Neural progenitor cell (in vitro differentiated cells): Measurements from ENCODE around the gene MAPK13.

Experiments used
- EZH2 ChIP-seq: fragments of 200-600 bp; sonication (generic); IDR thresholded peaks from 2 replicates; pipeline ENCODE4 v1.6.1; 2017; ENCODE audit warnings: antibody characterized with exemption, mild to moderate bottlenecking, moderate library complexity
- EZH2phosphoT487 ChIP-seq: fragments of 200-600 bp; sonication (generic); IDR thresholded peaks from 2 replicates; pipeline ENCODE4 v1.6.1; 2017; ENCODE audit warnings: antibody characterized with exemption

DNA sequence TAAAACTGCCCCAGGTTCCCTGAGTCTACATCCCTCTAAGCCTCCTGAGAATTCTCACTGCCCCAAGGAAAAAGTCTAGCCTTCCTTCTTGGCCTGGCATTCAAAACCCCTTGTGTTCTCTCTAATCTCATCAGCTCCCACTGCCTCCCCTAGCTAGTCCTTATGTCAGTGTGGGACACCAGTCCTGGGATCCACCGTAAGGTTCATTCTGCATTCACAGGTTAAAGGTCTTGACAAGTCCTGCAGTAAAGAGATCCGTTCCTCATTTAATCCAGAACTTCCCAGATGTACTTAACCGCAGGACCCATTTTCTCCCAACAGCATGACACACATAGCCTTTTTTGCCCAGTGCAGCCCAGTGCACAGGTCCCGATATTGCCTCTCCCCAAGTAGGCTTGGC, 11.6 kb downstream of the MAPK13 start:
- no peak for TF ChIP-seq EZH2phosphoT487
- TF ChIP-seq EZH2 = no peak
